Caco-2 (cell line): ENCODE results near the gene TMEM117. TPM values are rescaled to one million over a fixed set of nuclear protein-coding genes. Genes with fewer than 3 reads are reported as not detected.

ENCODE experiments used
- BruUV-seq: library from RNA; stranded (reverse); fragments of 400-500 nt; replicated peaks from 2 replicates; lab custom pipeline; 2021; lab: Mats Ljungman, UMichigan
- CTCF ChIA-PET: fragments of 300-600 bp; sonication (Branson Sonifier 250); formaldehyde crosslinking; loops from one replicate; lab custom pipeline; 2022; ENCODE audit warnings: antibody characterized with exemption; lab: Charles Lee
- POLR2A ChIA-PET: fragments of 300-600 bp; sonication (Branson Sonifier 250); formaldehyde crosslinking; loops from one replicate; lab custom pipeline; 2022; ENCODE audit warnings: antibody characterized with exemption; lab: Charles Lee
- DNase-seq, 2 experiments: peaks; one replicate each; pipeline versions ENCODE4 v3.0.0 to v3.0.0-alpha.2; 2020 to 2022
- H3K27me3 ChIP-seq: replicated peaks from 2 replicates; pipeline ENCODE4 v1.6.0; 2011; ENCODE audit warnings: low read length; ENCODE audit not compliant: control insufficient read depth, insufficient read depth
- H3K36me3 ChIP-seq: 2 replicates; pipeline ENCODE4 v1.5.1; 2011; ENCODE audit warnings: low read length; ENCODE audit not compliant: control insufficient read depth, insufficient read depth
- H3K4me1 ChIP-seq: fragments of 250-450 bp; sonication (Bioruptor Pico); 2 replicates; pipeline ENCODE4 v1.5.1; 2020; ENCODE audit warnings: mild to moderate bottlenecking
- H3K4me3 ChIP-seq: 2 replicates; pipeline ENCODE4 v1.5.1; 2011; ENCODE audit warnings: low read depth, mild to moderate bottlenecking, control low read depth, low read length
- H3K9me3 ChIP-seq: fragments of 250-450 bp; sonication (Bioruptor Pico); 2 replicates; pipeline ENCODE4 v1.5.1; 2020; ENCODE audit warnings: mild to moderate bottlenecking, moderate library complexity
- H3K27ac Mint-ChIP-seq: one replicate; pipeline ENCODE4 v1.8.0; 2022; ENCODE audit warnings: mixed read lengths; ENCODE audit not compliant: unreplicated experiment
- H3K27me3 Mint-ChIP-seq: one replicate; pipeline ENCODE4 v1.8.0; 2022; ENCODE audit warnings: mixed read lengths; ENCODE audit not compliant: insufficient read depth, unreplicated experiment
- H3K36me3 Mint-ChIP-seq: one replicate; pipeline ENCODE4 v1.8.0; 2022; ENCODE audit warnings: mild to moderate bottlenecking, mixed read lengths; ENCODE audit not compliant: insufficient read depth, unreplicated experiment
- H3K4me1 Mint-ChIP-seq: one replicate; pipeline ENCODE4 v1.8.0; 2022; ENCODE audit warnings: low read depth, mixed read lengths; ENCODE audit not compliant: unreplicated experiment
- H3K4me3 Mint-ChIP-seq: one replicate; pipeline ENCODE4 v1.8.0; 2022; ENCODE audit warnings: mild to moderate bottlenecking, moderate library complexity, mixed read lengths; ENCODE audit not compliant: unreplicated experiment
- H3K9me3 Mint-ChIP-seq: one replicate; pipeline ENCODE4 v1.8.0; 2022; ENCODE audit warnings: mixed read lengths; ENCODE audit not compliant: unreplicated experiment
- CTCF ChIP-seq, 2 experiments: fragments of 200-600 bp in 1 of 2; IDR thresholded peaks; 1 replicate in 1 of 2; 2 replicates in 1 of 2; pipeline versions ENCODE4 v1.5.1 to v1.8.0; 2011 to 2022; ENCODE audit warnings: antibody characterized with exemption in 1 of 2, control low read depth in 1 of 2, inconsistent platforms in 1 of 2, low read depth in 1 of 2, low read length in 1 of 2, mild to moderate bottlenecking in 1 of 2, moderate library complexity in 1 of 2; ENCODE audit not compliant: insufficient read depth in 1 of 2, severe bottlenecking in 1 of 2, unreplicated experiment in 1 of 2
- intact Hi-C: fragments of 100-400 bp; cut with micrococcal nuclease; formaldehyde crosslinking; loops from one replicate; pipeline ENCODE4 v1.10.0; 2022; ENCODE audit not compliant: unreplicated experiment
- total RNA-seq: library from RNA; stranded (reverse); gene quantifications from 2 replicates; pipeline ENCODE4 v1.2.3, GENCODE V29; 2022

Gene TMEM117
- total RNA-seq, 1 experiment from 2014 or later = 34.1 TPM

GRCh38 chr12:43858096-43858495, 22.2 kb downstream of the TMEM117 start:
- Mint-ChIP-seq H3K36me3 (peaks cover 11% of the 10 kb centered on the region), H3K9me3 (no peaks in the 10 kb centered on the region), H3K4me1 (peaks cover 20% of the 10 kb centered on the region), H3K27me3 (no peaks in the 10 kb centered on the region), H3K4me3 (no peak overlapping the region), H3K27ac (no peak overlapping the region)
- Histone ChIP-seq H3K4me1 (peaks cover 24% of the 10 kb centered on the region), H3K9me3 (no peaks in the 10 kb centered on the region; the same call in 1 of the 2 replicates), H3K36me3 (no peaks in the 10 kb centered on the region), H3K27me3 (no peaks in the 10 kb centered on the region), H3K4me3 (no peak overlapping the region)
- intact Hi-C loops = no loop called here
- ChIA-PET CTCF (no interaction called here), POLR2A (no interaction called here)
- no peak for TF ChIP-seq CTCF (IDR thresholded peaks at IDR 0.05; ENCODE audit: insufficient read depth in 1 of 2, low read depth in 1 of 2, low read length in 1 of 2, severe bottlenecking in 1 of 2, unreplicated experiment in 1 of 2)
- DNase-seq = no peak
- BruUV-seq = no TSS peak

GRCh38 chr12:43858991-43859390, 23.1 kb downstream of the TMEM117 start:
- intact Hi-C loops = no loop called here
- Mint-ChIP-seq H3K27me3 (no peaks in the 10 kb centered on the region), H3K4me1 (peaks cover 13% of the 10 kb centered on the region), H3K36me3 (peaks cover 6% of the 10 kb centered on the region), H3K27ac (no peak overlapping the region), H3K4me3 (no peak overlapping the region), H3K9me3 (no peaks in the 10 kb centered on the region)
- H3K27me3 ChIP-seq = no peaks in the 10 kb centered on the region
- H3K36me3 ChIP-seq = no peaks in the 10 kb centered on the region
- ChIA-PET POLR2A (no interaction called here), CTCF (no interaction called here)
- no peak overlapping the region for H3K4me3 ChIP-seq
- H3K4me1 ChIP-seq = peaks cover 15% of the 10 kb centered on the region
- DNase-seq = no peak
- no peaks in the 10 kb centered on the region; the same call in 1 of the 2 replicates for H3K9me3 ChIP-seq
- BruUV-seq = no TSS peak
- TF ChIP-seq CTCF (IDR thresholded peaks at IDR 0.05; ENCODE audit: insufficient read depth in 1 of 2, low read depth in 1 of 2, low read length in 1 of 2, severe bottlenecking in 1 of 2, unreplicated experiment in 1 of 2) = no peak

- H3K36me3 Mint-ChIP-seq = no peaks in the 10 kb centered on the region
- peaks cover 7% of the 10 kb centered on the region for H3K4me1 Mint-ChIP-seq
- Histone ChIP-seq H3K9me3 (no peaks in the 10 kb centered on the region), H3K4me1 (no peaks in the 10 kb centered on the region), H3K4me3 (no peak overlapping the region), H3K27me3 (no peaks in the 10 kb centered on the region), H3K36me3 (no peaks in the 10 kb centered on the region; the same call in 1 of the 2 replicates)
- CTCF ChIA-PET = no interaction called here
- H3K9me3 Mint-ChIP-seq = no peaks in the 10 kb centered on the region
- BruUV-seq = no TSS peak
- no peak for DNase-seq
- intact Hi-C loops = no loop called here
- TF ChIP-seq CTCF (IDR thresholded peaks at IDR 0.05; ENCODE audit: insufficient read depth in 1 of 2, low read depth in 1 of 2, low read length in 1 of 2, severe bottlenecking in 1 of 2, unreplicated experiment in 1 of 2) = no peak
- H3K27me3 Mint-ChIP-seq = no peaks in the 10 kb centered on the region
- H3K27ac Mint-ChIP-seq = no peak overlapping the region
- POLR2A ChIA-PET = interaction anchor here (0.6 kb wide), 1 partner anchor 84 kb away, joined by 3 read pairs; no protein-coding TSS in a partner anchor
- H3K4me3 Mint-ChIP-seq = no peak overlapping the region
Observed at GRCh38 chr12:43861015-43861839, 25.3 kb downstream of the TMEM117 start.
